B cell (primary cell): ENCODE data around the gene AKR1B15. TPM values are rescaled to one million over a fixed set of nuclear protein-coding genes. Genes with fewer than 3 reads are reported as not detected.
A peak's percentile ranks its signal among the peaks of the same experiment; 100 is the strongest.

Source experiments
- ATAC-seq: fragments of 200-7000 bp; cut with Tn5 transposase; one replicate; pipeline ENCODE4 v1.10.0; 2021; ENCODE audit warnings: low read depth, mild to moderate bottlenecking, moderate number of reproducible peaks, moderate library complexity
- CTCF ChIA-PET: fragments of 350-600 bp; sonication (Branson Sonifier 250); formaldehyde crosslinking; loops from one replicate; lab custom pipeline; 2021; ENCODE audit warnings: antibody characterized with exemption, inconsistent platforms; lab: Charles Lee
- POLR2A ChIA-PET: fragments of 350-600 bp; sonication (Branson Sonifier 250); formaldehyde crosslinking; loops from one replicate; lab custom pipeline; 2021; ENCODE audit warnings: antibody characterized with exemption; lab: Charles Lee
- DNase-seq: peaks from one replicate; pipeline ENCODE4 v3.0.0; 2013
- H2AFZ ChIP-seq: 2 replicates; pipeline ENCODE4 v1.6.1; 2012; ENCODE audit warnings: mild to moderate bottlenecking, low read depth, low read length; ENCODE audit not compliant: insufficient read depth, poor library complexity, severe bottlenecking
- H3K27ac ChIP-seq, 2 donors: 1 replicate in 1 of 2; 2 replicates in 1 of 2; pipeline ENCODE4 v1.5.1; 2012 to 2013; ENCODE audit warnings: low read length in 2 of 2, mild to moderate bottlenecking in 2 of 2, moderate library complexity in 1 of 2
- H3K27me3 ChIP-seq, 4 experiments: fragments of 200-600 bp in 1 of 4; sonication (generic) in 1 of 4; replicated peaks in 1 of 4; 1 replicate in 2 of 4; 2 replicates in 2 of 4; pipeline versions ENCODE4 v1.6.1 to v1.7.0; 2013 to 2016; ENCODE audit warnings: low read length in 3 of 4, mild to moderate bottlenecking in 2 of 4, mixed read lengths in 1 of 4, moderate library complexity in 1 of 4; ENCODE audit not compliant: insufficient read depth in 4 of 4, control insufficient read depth in 3 of 4; ENCODE audit errors: control extremely low read depth in 1 of 4
- H3K36me3 ChIP-seq, 2 experiments: replicated peaks in 1 of 2; 1 replicate in 1 of 2; 2 replicates in 1 of 2; pipeline versions ENCODE4 v1.6.1 to v1.7.1; 2013; ENCODE audit warnings: low read length in 1 of 2; ENCODE audit not compliant: insufficient read depth in 2 of 2, control insufficient read depth in 1 of 2; ENCODE audit errors: control extremely low read depth in 1 of 2, extremely low read depth in 1 of 2
- H3K4me1 ChIP-seq, 2 donors: fragments of 200-600 bp in 1 of 2; sonication (generic) in 1 of 2; 1 replicate in 1 of 2; 2 replicates in 1 of 2; pipeline versions ENCODE4 v1.5.1 to v1.6.1; 2013 to 2017; ENCODE audit warnings: low read length in 2 of 2; ENCODE audit not compliant: control insufficient read depth in 2 of 2, insufficient read depth in 2 of 2
- H3K4me2 ChIP-seq: replicated peaks from 2 replicates; pipeline ENCODE3; 2012; ENCODE audit warnings: mild to moderate bottlenecking, low read depth, low read length; ENCODE audit not compliant: poor library complexity, severe bottlenecking
- H3K4me3 ChIP-seq, 5 experiments: fragments of 200-600 bp in 1 of 5; sonication (generic) in 1 of 5; 1 replicate in 3 of 5; 2 replicates in 2 of 5; pipeline versions ENCODE4 v1.5.1 to v1.7.0; 2011 to 2016; ENCODE audit warnings: low read length in 4 of 5, mild to moderate bottlenecking in 4 of 5, low read depth in 2 of 5, control low read depth in 1 of 5, moderate library complexity in 1 of 5; ENCODE audit not compliant: insufficient read depth in 1 of 5; ENCODE audit errors: control extremely low read depth in 1 of 5, extremely low read depth in 1 of 5
- H3K79me2 ChIP-seq: fragments of 200-600 bp; sonication (generic); one replicate; pipeline ENCODE4 v1.6.0; 2016; ENCODE audit warnings: low read length; ENCODE audit not compliant: control insufficient read depth, insufficient read depth
- H3K9ac ChIP-seq: fragments of 200-600 bp; sonication (generic); 2 replicates; pipeline ENCODE4 v1.6.1; 2017; ENCODE audit warnings: mild to moderate bottlenecking, low read length, moderate library complexity
- H3K9me3 ChIP-seq, 3 donors: one replicate each; pipeline versions ENCODE4 v1.6.1 to v1.7.1; 2013; ENCODE audit warnings: low read length in 2 of 3; ENCODE audit not compliant: control insufficient read depth in 2 of 3, insufficient read depth in 1 of 3; ENCODE audit errors: control extremely low read depth in 1 of 3
- H4K20me1 ChIP-seq: 2 replicates; pipeline ENCODE4 v1.6.0; 2012; ENCODE audit warnings: mild to moderate bottlenecking, low read length; ENCODE audit not compliant: insufficient read depth, control insufficient read depth, poor library complexity, severe bottlenecking
- H3K27ac Mint-ChIP-seq: one replicate; pipeline ENCODE4 v1.8.0; 2021; ENCODE audit warnings: mixed read lengths
- H3K27me3 Mint-ChIP-seq: one replicate; pipeline ENCODE4 v1.8.0; 2021; ENCODE audit warnings: mixed read lengths
- H3K4me1 Mint-ChIP-seq: one replicate; pipeline ENCODE4 v1.8.0; 2021; ENCODE audit warnings: mixed read lengths
- H3K4me3 Mint-ChIP-seq: one replicate; pipeline ENCODE4 v1.8.0; 2021; ENCODE audit warnings: mixed read lengths
- H3K9me3 Mint-ChIP-seq: one replicate; pipeline ENCODE4 v1.8.0; 2022; ENCODE audit warnings: mixed read lengths; ENCODE audit not compliant: insufficient read depth
- CTCF ChIP-seq: fragments of 200-600 bp; IDR thresholded peaks from one replicate; pipeline ENCODE4 v1.8.0; 2022; ENCODE audit warnings: antibody characterized with exemption, mild to moderate bottlenecking
- EZH2 ChIP-seq: IDR thresholded peaks from 2 replicates; pipeline ENCODE4 v1.6.1; 2012; ENCODE audit warnings: borderline replicate concordance, low read depth, mild to moderate bottlenecking, moderate library complexity, low read length; ENCODE audit not compliant: insufficient read depth, poor library complexity, severe bottlenecking
- WGBS: methylation state at CpG from one replicate; pipeline ENCODE4 v1.1.5; 2013; ENCODE audit warnings: missing lambda C conversion rate; ENCODE audit not compliant: insufficient coverage; 5-methylcytosine and 5-hydroxymethylcytosine counted together
- intact Hi-C: fragments of 100-400 bp; cut with micrococcal nuclease; formaldehyde crosslinking; loops from one replicate; pipeline ENCODE4 v1.10.0; 2022
- polyA plus RNA-seq: library from polyadenylated mRNA; depleted of rRNA; stranded (reverse); fragments of >200 nt; gene quantifications from 2 replicates; pipeline ENCODE4 v1.2.3, GENCODE V29; 2012
- total RNA-seq, 2 donors: library from RNA; stranded (reverse); fragments of 120-200 nt in 1 of 2; gene quantifications; 1 replicate in 1 of 2; 2 replicates in 1 of 2; pipeline versions ENCODE4 v1.2.3 to v1.2.4, GENCODE V29; 2013 to 2022

The AKR1B15 gene
- total and polyA plus RNA-seq, 2 donors (not counting 1 experiment from before 2014, with no cell fraction given): not detected

- CTCF ChIA-PET: interaction anchor here (3.5 to 9.7 kb wide), 2 partner anchors 113 to 116 kb away, joined by 18 to 143 read pairs; no protein-coding TSS in a partner anchor
- no peak for TF ChIP-seq CTCF
- no peak for TF ChIP-seq EZH2
- no peak overlapping the region for H3K27ac Mint-ChIP-seq
- Histone ChIP-seq H3K36me3 (no peaks in the 10 kb centered on the region), H3K79me2 (no peaks in the 10 kb centered on the region), H3K4me2 (no peak overlapping the region), H3K4me1 (peaks cover 3 to 5% of the 10 kb centered on the region in 2 donors), H2AFZ (no peak overlapping the region), H3K9me3 (no peaks in the 10 kb centered on the region), H3K9ac (no peak overlapping the region), H3K27me3 (no peaks in the 10 kb centered on the region), H3K27ac (no peak overlapping the region), H4K20me1 (no peaks in the 10 kb centered on the region), H3K4me3 (no peak overlapping the region)
- 100% methylated on average over 3 of the region's 3 CpGs for WGBS
- POLR2A ChIA-PET: no interaction called here
- H3K27me3 Mint-ChIP-seq: peaks cover 45% of the 10 kb centered on the region
- ATAC-seq (no peak), DNase-seq (no peak)
- no peaks in the 10 kb centered on the region for H3K9me3 Mint-ChIP-seq
- H3K4me3 Mint-ChIP-seq: no peak overlapping the region
- intact Hi-C loops: loop anchor here (10.0 kb wide), 1 partner anchor 409 kb away; no protein-coding TSS in a partner anchor
- H3K4me1 Mint-ChIP-seq: peaks cover 4% of the 10 kb centered on the region
Observed at GRCh38 chr7:134545918-134546317, 3.0 kb upstream of the AKR1B15 start.

GRCh38 chr7:134546955-134547354 lies 2.0 kb upstream of the AKR1B15 start:
- Histone ChIP-seq H3K36me3 (no peaks in the 10 kb centered on the region), H3K9me3 (no peaks in the 10 kb centered on the region), H3K27ac (no peak overlapping the region), H3K4me2 (no peak overlapping the region), H3K4me1 (peaks cover 3 to 5% of the 10 kb centered on the region in 2 donors), H3K9ac (no peak overlapping the region), H4K20me1 (no peaks in the 10 kb centered on the region), H3K27me3 (no peaks in the 10 kb centered on the region), H3K4me3 (no peak overlapping the region), H3K79me2 (no peaks in the 10 kb centered on the region), H2AFZ (peak overlapping the region; percentile 56)
- Mint-ChIP-seq H3K4me3 (no peak overlapping the region), H3K27me3 (peaks cover 44% of the 10 kb centered on the region), H3K4me1 (peaks cover 4% of the 10 kb centered on the region), H3K9me3 (no peaks in the 10 kb centered on the region), H3K27ac (no peak overlapping the region)
- no peak for DNase-seq
- ChIA-PET POLR2A (no interaction called here), CTCF (interaction anchor here (0.5 to 9.7 kb wide), 14 partner anchors 12 to 1278 kb away, joined by 3 to 143 read pairs (median 4); partner anchors contain the start of gene AKR1B1)
- TF ChIP-seq CTCF: no peak
- no peak for TF ChIP-seq EZH2
- ATAC-seq: no peak
- WGBS: no CpG with 5 or more reads among the region's 1 CpG
- intact Hi-C loops: loop anchor here (1.0 to 10.0 kb wide), 2 partner anchors 115 to 408 kb away; no protein-coding TSS in a partner anchor
